Omental fat pad (tissue), 4 donors: ENCODE data around the gene ATP1A2. TPM values are rescaled to one million over a fixed set of nuclear protein-coding genes. Genes with fewer than 3 reads are reported as not detected.
A peak's percentile ranks its signal among the peaks of the same experiment; 100 is the strongest.

Source experiments
- ATAC-seq: fragments of 150-250 bp; one replicate; pipeline ENCODE4 v1.9.1; 2016; ENCODE audit warnings: mild to moderate bottlenecking, moderate library complexity; ENCODE audit not compliant: low FRiP score
- DNase-seq: peaks from one replicate; pipeline ENCODE4 v3.0.0-alpha.2; 2019; ENCODE audit warnings: low spot score
- CTCF ChIP-seq, 3 donors: fragments of 450-650 bp; IDR thresholded peaks; one replicate each; pipeline ENCODE4 v1.5.1; 2016 to 2017; ENCODE audit warnings: antibody characterized with exemption in 3 of 3, mild to moderate bottlenecking in 3 of 3, moderate library complexity in 2 of 3
- total RNA-seq, 4 donors: library from RNA; depleted of rRNA; stranded (reverse); fragments of >200 nt; gene quantifications; one replicate each; pipeline ENCODE4 v1.1.0, GENCODE V29; 2016

ATP1A2 gene
- total RNA-seq, 4 donors from 2014 or later, result 45.5 to 91.1 (median 76.3) TPM

- ATAC-seq (no peak), DNase-seq (no peak)
- TF ChIP-seq CTCF (IDR thresholded peaks at IDR 0.05), result no peak
Measured at GRCh38 chr1:160081261-160081936, 34.2 kb upstream of the ATP1A2 start, which contains the start of gene KCNJ9. KCNJ9 (plus strand) TSS chr1:160081538; CDS start chr1:160084031, 2,493 bp downstream.

GRCh38 chr1:160082487-160082886, 33.1 kb upstream of the ATP1A2 start:
- DNase-seq, result no peak
- no peak for ATAC-seq
- TF ChIP-seq CTCF (IDR thresholded peaks at IDR 0.05), result no peak

GRCh38 chr1:160082926-160083325, 32.6 kb upstream of the ATP1A2 start:
- DNase-seq (no peak), ATAC-seq (no peak)
- TF ChIP-seq CTCF (IDR thresholded peaks at IDR 0.05), result no peak

GRCh38 chr1:160083968-160084770, 31.4 kb upstream of the ATP1A2 start:
- DNase-seq (no peak), ATAC-seq (no peak)
- peak in 1 of 3 donors; percentile 3 for TF ChIP-seq CTCF (IDR thresholded peaks at IDR 0.05)

- no peak for DNase-seq
- ATAC-seq, result no peak
- no peak for TF ChIP-seq CTCF (IDR thresholded peaks at IDR 0.05)
Measured at GRCh38 chr1:160084771-160085321, 30.7 kb upstream of the ATP1A2 start.

GRCh38 chr1:160085686-160086455, 29.7 kb upstream of the ATP1A2 start:
- ATAC-seq (peak; percentile 39), DNase-seq (peak; percentile 54)
- peak in 1 of 3 donors; percentile 20 for TF ChIP-seq CTCF (IDR thresholded peaks at IDR 0.05)
